Astrocyte (in vitro differentiated cells and primary cell): ENCODE measurements around the gene C5. TPM values are rescaled to one million over a fixed set of nuclear protein-coding genes. Genes with fewer than 3 reads are reported as not detected.
"Not testable (repeated sequence)": the region's sequence is repeated elsewhere in the genome, so short reads cannot be mapped to it uniquely, and the experiment has no call there.

ENCODE experiments used
- DNase-seq: peaks from one replicate; pipeline ENCODE4 v3.0.0-alpha.2; 2010; ENCODE audit warnings: low read depth
- FAIRE-seq: peaks from 2 replicates; lab custom pipeline; 2011; peaks lifted over from hg19 to GRCh38; lab: Jason Lieb, UNC
- H2AFZ ChIP-seq: 2 replicates; pipeline ENCODE4 v1.6.0; 2012; ENCODE audit warnings: low read depth, low read length, inconsistent platforms
- H3K27ac ChIP-seq: 2 replicates; pipeline ENCODE4 v1.5.1; 2011; ENCODE audit warnings: low read depth, low read length, inconsistent platforms
- H3K27me3 ChIP-seq: 2 replicates; pipeline ENCODE4 v1.6.0; 2011; ENCODE audit warnings: low read length, inconsistent platforms; ENCODE audit not compliant: insufficient read depth
- H3K36me3 ChIP-seq: 2 replicates; pipeline ENCODE4 v1.5.1; 2011; ENCODE audit warnings: low read length, inconsistent platforms; ENCODE audit not compliant: insufficient read depth
- H3K4me1 ChIP-seq: 2 replicates; pipeline ENCODE4 v1.5.1; 2011; ENCODE audit warnings: low read length, inconsistent platforms; ENCODE audit not compliant: insufficient read depth
- H3K4me2 ChIP-seq: 2 replicates; pipeline ENCODE4 v1.6.0; 2012; ENCODE audit warnings: low read length, inconsistent platforms
- H3K4me3 ChIP-seq: 2 replicates; pipeline ENCODE4 v1.5.1; 2011; ENCODE audit warnings: low read depth, mild to moderate bottlenecking, low read length, inconsistent platforms; ENCODE audit not compliant: insufficient read depth
- H3K79me2 ChIP-seq: 2 replicates; pipeline ENCODE4 v1.6.0; 2012; ENCODE audit warnings: mild to moderate bottlenecking, low read length, inconsistent platforms; ENCODE audit not compliant: insufficient read depth
- H3K9ac ChIP-seq: 2 replicates; pipeline ENCODE4 v1.6.0; 2012; ENCODE audit warnings: mild to moderate bottlenecking, low read length, inconsistent platforms
- H3K9me3 ChIP-seq: 2 replicates; pipeline ENCODE4 v1.5.1; 2012; ENCODE audit warnings: low read depth, mild to moderate bottlenecking, low read length, inconsistent platforms; ENCODE audit not compliant: insufficient read depth
- H4K20me1 ChIP-seq: 2 replicates; pipeline ENCODE4 v1.6.0; 2012; ENCODE audit warnings: low read length, inconsistent platforms; ENCODE audit not compliant: insufficient read depth
- H3K27ac Mint-ChIP-seq: one replicate; pipeline ENCODE4 v1.8.0; 2021; ENCODE audit warnings: mild to moderate bottlenecking, mixed read lengths; ENCODE audit not compliant: unreplicated experiment
- H3K27me3 Mint-ChIP-seq: one replicate; pipeline ENCODE4 v1.8.0; 2021; ENCODE audit warnings: low read depth, mixed read lengths; ENCODE audit not compliant: unreplicated experiment
- H3K36me3 Mint-ChIP-seq: one replicate; pipeline ENCODE4 v1.8.0; 2021; ENCODE audit warnings: low read depth, mixed read lengths; ENCODE audit not compliant: unreplicated experiment
- H3K4me1 Mint-ChIP-seq: one replicate; pipeline ENCODE4 v1.8.0; 2021; ENCODE audit warnings: low read depth, mixed read lengths; ENCODE audit not compliant: unreplicated experiment
- H3K4me3 Mint-ChIP-seq: one replicate; pipeline ENCODE4 v1.8.0; 2021; ENCODE audit warnings: mild to moderate bottlenecking, moderate library complexity, mixed read lengths; ENCODE audit not compliant: unreplicated experiment
- H3K9me3 Mint-ChIP-seq: one replicate; pipeline ENCODE4 v1.8.0; 2021; ENCODE audit warnings: mild to moderate bottlenecking, mixed read lengths; ENCODE audit not compliant: unreplicated experiment
- CTCF ChIP-seq: IDR thresholded peaks from 2 replicates; pipeline ENCODE4 v1.5.1; 2011; ENCODE audit warnings: low read depth, mild to moderate bottlenecking, inconsistent platforms, low read length, moderate library complexity; ENCODE audit not compliant: insufficient read depth
- EZH2 ChIP-seq: IDR thresholded peaks from 2 replicates; pipeline ENCODE4 v1.6.1; 2012; ENCODE audit warnings: mild to moderate bottlenecking, low read length, inconsistent platforms; ENCODE audit not compliant: insufficient read depth
- total RNA-seq: library from RNA; stranded (reverse); gene quantifications from 2 replicates; pipeline ENCODE4 v1.2.1, GENCODE V29; 2021

The C5 gene
- total RNA-seq, 1 donor from 2014 or later, result 1.1 TPM

GRCh38 chr9:121095057-121095456 lies 45.0 kb upstream of the C5 start:
- Mint-ChIP-seq H3K4me3 (no peak overlapping the region), H3K27ac (no peak overlapping the region), H3K27me3 (no peaks in the 10 kb centered on the region), H3K36me3 (peaks cover 6% of the 10 kb centered on the region), H3K4me1 (no peaks in the 10 kb centered on the region), H3K9me3 (peaks cover 9% of the 10 kb centered on the region)
- H3K27me3 ChIP-seq, result no peaks in the 10 kb centered on the region
- H3K4me1 ChIP-seq, result no peaks in the 10 kb centered on the region
- H3K4me2 ChIP-seq, result no peak overlapping the region
- H3K36me3 ChIP-seq, result no peaks in the 10 kb centered on the region
- no peak overlapping the region for H3K9ac ChIP-seq
- H3K79me2 ChIP-seq, result no peaks in the 10 kb centered on the region
- DNase-seq (no peak), FAIRE-seq (no peak)
- TF ChIP-seq EZH2, result no peak
- TF ChIP-seq CTCF, result no peak
- H3K9me3 ChIP-seq, result no peaks in the 10 kb centered on the region
- H3K4me3 ChIP-seq, result no peak overlapping the region
- no peaks in the 10 kb centered on the region for H4K20me1 ChIP-seq
- no peak overlapping the region for H3K27ac ChIP-seq
- H2AFZ ChIP-seq, result no peak overlapping the region

GRCh38 chr9:121090743-121091142 lies 40.7 kb upstream of the C5 start:
- H3K9me3 Mint-ChIP-seq, H3K4me3 ChIP-seq, H3K27ac ChIP-seq, H3K36me3 Mint-ChIP-seq, H3K4me3 Mint-ChIP-seq, H4K20me1 ChIP-seq, FAIRE-seq, H3K27ac Mint-ChIP-seq, H3K36me3 ChIP-seq, H3K4me2 ChIP-seq, H2AFZ ChIP-seq, H3K27me3 Mint-ChIP-seq, DNase-seq, H3K9me3 ChIP-seq, H3K9ac ChIP-seq, H3K4me1 ChIP-seq, H3K79me2 ChIP-seq, H3K27me3 ChIP-seq, H3K4me1 Mint-ChIP-seq: not testable (repeated sequence)

GRCh38 chr9:121088576-121088975 lies 38.5 kb upstream of the C5 start:
- H3K4me1 Mint-ChIP-seq, result no peaks in the 10 kb centered on the region
- no peak for FAIRE-seq
- H3K4me3 Mint-ChIP-seq, result no peak overlapping the region
- no peaks in the 10 kb centered on the region for H3K9me3 Mint-ChIP-seq
- H3K36me3 Mint-ChIP-seq, result no peaks in the 10 kb centered on the region
- no peak for DNase-seq
- H4K20me1 ChIP-seq, result no peaks in the 10 kb centered on the region
- H3K27ac ChIP-seq, result no peak overlapping the region
- no peak overlapping the region for H3K4me2 ChIP-seq
- no peak overlapping the region for H3K9ac ChIP-seq
- no peak overlapping the region for H2AFZ ChIP-seq
- TF ChIP-seq EZH2, result no peak
- H3K4me3 ChIP-seq, result no peak overlapping the region
- H3K27me3 ChIP-seq, result no peaks in the 10 kb centered on the region
- H3K36me3 ChIP-seq, result no peaks in the 10 kb centered on the region
- no peak overlapping the region for H3K27ac Mint-ChIP-seq
- H3K4me1 ChIP-seq, result no peaks in the 10 kb centered on the region
- no peaks in the 10 kb centered on the region for H3K79me2 ChIP-seq
- no peaks in the 10 kb centered on the region for H3K9me3 ChIP-seq
- H3K27me3 Mint-ChIP-seq, result peaks cover 2% of the 10 kb centered on the region
